Mesothelial cell of epicardium (in vitro differentiated cells): Measurements from ENCODE around the gene BACE2. TPM values are rescaled to one million over a fixed set of nuclear protein-coding genes. Genes with fewer than 3 reads are reported as not detected.
"Not testable (repeated sequence)": the region's sequence is repeated elsewhere in the genome, so short reads cannot be mapped to it uniquely, and the experiment has no call there.

Source experiments
- DNase-seq, 2 experiments: peaks; one replicate each; pipeline ENCODE4 v3.0.0; 2021; ENCODE audit warnings: low spot score in 2 of 2; ENCODE audit not compliant: unreplicated experiment in 2 of 2
- H3K27ac Mint-ChIP-seq: 2 replicates; pipeline ENCODE4 v1.8.0; 2021; ENCODE audit warnings: mixed read lengths
- H3K27me3 Mint-ChIP-seq: 2 replicates; pipeline ENCODE4 v1.8.0; 2021; ENCODE audit warnings: low read depth, mixed read lengths
- H3K36me3 Mint-ChIP-seq: 2 replicates; pipeline ENCODE4 v1.8.0; 2021; ENCODE audit warnings: mixed read lengths
- H3K4me1 Mint-ChIP-seq: 2 replicates; pipeline ENCODE4 v1.8.0; 2021; ENCODE audit warnings: mixed read lengths
- H3K4me3 Mint-ChIP-seq: 2 replicates; pipeline ENCODE4 v1.8.0; 2021; ENCODE audit warnings: mild to moderate bottlenecking, moderate library complexity, mixed read lengths
- H3K9me3 Mint-ChIP-seq: 2 replicates; pipeline ENCODE4 v1.8.0; 2021; ENCODE audit warnings: mixed read lengths
- CTCF ChIP-seq: fragments of 200-600 bp; sonication (generic); IDR thresholded peaks from one replicate; pipeline ENCODE4 v1.5.0; 2021; ENCODE audit warnings: antibody characterized with exemption; ENCODE audit not compliant: unreplicated experiment
- total RNA-seq: library from RNA; stranded (reverse); gene quantifications from 3 replicates; pipeline ENCODE4 v1.2.1, GENCODE V29; 2021

The BACE2 gene
- total RNA-seq, 1 donor from 2014 or later: 31.3 TPM

- no peak for TF ChIP-seq CTCF
- no peak overlapping the region for H3K27ac Mint-ChIP-seq
- no peaks in the 10 kb centered on the region for H3K9me3 Mint-ChIP-seq
- no peak for DNase-seq
- peaks cover 5% of the 10 kb centered on the region for H3K4me1 Mint-ChIP-seq
- H3K27me3 Mint-ChIP-seq: no peaks in the 10 kb centered on the region
- H3K36me3 Mint-ChIP-seq: peaks cover 30% of the 10 kb centered on the region
- no peak overlapping the region for H3K4me3 Mint-ChIP-seq
Observed at GRCh38 chr21:41242238-41242829, 74.4 kb downstream of the BACE2 start.

GRCh38 chr21:41243107-41243506 lies 75.1 kb downstream of the BACE2 start:
- Mint-ChIP-seq H3K4me1 (peaks cover 5% of the 10 kb centered on the region), H3K27ac (no peak overlapping the region), H3K36me3 (peaks cover 25% of the 10 kb centered on the region), H3K4me3 (no peak overlapping the region), H3K9me3 (no peaks in the 10 kb centered on the region), H3K27me3 (no peaks in the 10 kb centered on the region)
- no peak for DNase-seq
- TF ChIP-seq CTCF: no peak

- H3K9me3 Mint-ChIP-seq, H3K4me3 Mint-ChIP-seq, H3K27me3 Mint-ChIP-seq, DNase-seq, H3K27ac Mint-ChIP-seq, H3K4me1 Mint-ChIP-seq: not testable (repeated sequence)
- peaks cover 30% of the 10 kb centered on the region for H3K36me3 Mint-ChIP-seq
Observed at GRCh38 chr21:41244266-41244880, 76.4 kb downstream of the BACE2 start.

- Mint-ChIP-seq H3K4me1 (peaks cover 5% of the 10 kb centered on the region), H3K4me3 (no peak overlapping the region), H3K27ac (no peak overlapping the region), H3K27me3 (no peaks in the 10 kb centered on the region), H3K36me3 (peaks cover 33% of the 10 kb centered on the region), H3K9me3 (no peaks in the 10 kb centered on the region)
- no peak for TF ChIP-seq CTCF
- no peak for DNase-seq
Observed at GRCh38 chr21:41245509-41246135, 77.7 kb downstream of the BACE2 start.

- Mint-ChIP-seq H3K4me3 (no peak overlapping the region), H3K27me3 (no peaks in the 10 kb centered on the region), H3K4me1 (no peaks in the 10 kb centered on the region), H3K27ac (no peak overlapping the region), H3K36me3 (peaks cover 42% of the 10 kb centered on the region), H3K9me3 (no peaks in the 10 kb centered on the region)
- no peak for TF ChIP-seq CTCF
- no peak for DNase-seq
Observed at GRCh38 chr21:41246808-41247207, 78.8 kb downstream of the BACE2 start.
